GM12892 (cell line): ENCODE results near the gene F2RL3.

Experiments
- POLR2A ChIP-seq: IDR thresholded peaks from 2 replicates; pipeline ENCODE4 v1.6.1; 2011; ENCODE audit warnings: low read depth, low read length, control low read depth
- POLR2AphosphoS5 ChIP-seq: IDR thresholded peaks from 2 replicates; pipeline ENCODE4 v1.6.1; 2011; ENCODE audit warnings: low read depth, low read length, control low read depth

- no peak for TF ChIP-seq POLR2AphosphoS5
- no peak for TF ChIP-seq POLR2A
Measured at GRCh38 chr19:16869331-16869972, 19.3 kb upstream of the F2RL3 start.
